ENCODE data around the gene RNGTT. TPM values are rescaled to one million over a fixed set of nuclear protein-coding genes. Genes with fewer than 3 reads are reported as not detected.

RNGTT gene
- polyA plus RNA-seq, 1 donor (not counting 4 experiments of a cell fraction or from before 2014, with no cell fraction given), result 9.7 TPM

- H3K9me1 ChIP-seq (ENCODE audit: control insufficient read depth, extremely low read depth, insufficient read depth, low read length), result no peaks in the 10 kb centered on the region
Measured at GRCh38 chr6:88852000-88852399, 111.4 kb downstream of the RNGTT start.

DNA sequence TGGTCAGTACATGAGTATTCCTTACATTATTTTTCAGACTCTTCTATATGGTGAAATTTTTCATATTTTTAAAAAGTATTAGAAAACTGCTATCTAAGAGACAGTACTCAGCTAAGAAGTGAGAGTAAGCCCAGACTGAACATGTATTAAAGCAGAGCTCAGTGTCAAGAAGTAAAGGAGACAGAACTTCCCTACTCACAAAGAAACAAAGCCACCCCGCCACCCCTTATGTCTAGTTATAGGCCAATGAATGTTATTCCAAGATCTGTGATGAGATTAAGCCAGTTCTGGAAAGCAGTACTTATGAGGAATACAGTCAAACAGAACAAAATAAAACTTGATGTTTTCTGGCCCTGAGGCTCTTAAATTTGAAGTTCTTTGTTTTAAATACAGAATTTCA is 114.5 kb downstream of the RNGTT start:
- no peaks in the 10 kb centered on the region for H3K36me3 ChIP-seq (ENCODE audit: control insufficient read depth in 2 of 2, extremely low read depth in 1 of 2, insufficient read depth in 2 of 2, low read length in 2 of 2)
- no peak overlapping the region for H3K9ac ChIP-seq (ENCODE audit: control insufficient read depth, extremely low read depth, insufficient read depth, low read length)
- no peak overlapping the region for H3K27ac ChIP-seq (ENCODE audit: control insufficient read depth, insufficient read depth, low read length)
- DNase-seq (ENCODE audit: low read depth, low spot score) (no peak), FAIRE-seq (no peak)
- no peak overlapping the region for H3K4me3 ChIP-seq (ENCODE audit: control insufficient read depth in 2 of 3, extremely low read depth in 1 of 3, insufficient read depth in 2 of 3, low read depth in 1 of 3, low read length in 3 of 3)
- H4K20me1 ChIP-seq (ENCODE audit: control insufficient read depth, extremely low read depth, insufficient read depth, low read length), result no peaks in the 10 kb centered on the region
- no peaks in the 10 kb centered on the region for H3K27me3 ChIP-seq (ENCODE audit: control insufficient read depth, extremely low read depth, insufficient read depth, low read length)
- no peaks in the 10 kb centered on the region for H3K9me3 ChIP-seq (ENCODE audit: control insufficient read depth, low read depth, low read length)
- no peaks in the 10 kb centered on the region for H3K9me1 ChIP-seq (ENCODE audit: control insufficient read depth, extremely low read depth, insufficient read depth, low read length)
- H2AFZ ChIP-seq (ENCODE audit: control insufficient read depth, low read length), result no peak overlapping the region
- H3K79me2 ChIP-seq (ENCODE audit: control insufficient read depth, insufficient read depth, low read length), result no peaks in the 10 kb centered on the region
- no peak overlapping the region for H3K4me2 ChIP-seq (ENCODE audit: control insufficient read depth, extremely low read depth, insufficient read depth, low read depth, low read length)
- no peaks in the 10 kb centered on the region for H3K4me1 ChIP-seq (ENCODE audit: control insufficient read depth, extremely low read depth, insufficient read depth, low read length)
- dilution Hi-C loops (cut with MboI; ENCODE audit: extremely low pct_ligation_motif_present, low sequenced_read_pairs), result no loop called here
- TF ChIP-seq CTCF (optimal IDR thresholded peaks at IDR 0.05 in 1 of 3, IDR thresholded peaks at IDR 0.05 in 1 of 3, conservative IDR thresholded peaks at IDR 0.05 in 1 of 3; ENCODE audit: extremely low read depth in 1 of 3, insufficient read depth in 2 of 3, low read length in 3 of 3), result no peak
- TF ChIP-seq EZH2 (IDR thresholded peaks at IDR 0.05; ENCODE audit: low read length), result no peak

More at GRCh38 chr6:88852000-88852399, 111.4 kb downstream of the RNGTT start:
- Histone ChIP-seq H3K9ac (ENCODE audit: control insufficient read depth, extremely low read depth, insufficient read depth, low read length) (no peak overlapping the region), H3K79me2 (ENCODE audit: control insufficient read depth, insufficient read depth, low read length) (no peaks in the 10 kb centered on the region), H4K20me1 (ENCODE audit: control insufficient read depth, extremely low read depth, insufficient read depth, low read length) (no peaks in the 10 kb centered on the region), H2AFZ (ENCODE audit: control insufficient read depth, low read length) (no peak overlapping the region), H3K4me1 (ENCODE audit: control insufficient read depth, extremely low read depth, insufficient read depth, low read length) (no peaks in the 10 kb centered on the region), H3K4me2 (ENCODE audit: control insufficient read depth, extremely low read depth, insufficient read depth, low read depth, low read length) (no peak overlapping the region), H3K9me3 (ENCODE audit: control insufficient read depth, low read depth, low read length) (no peaks in the 10 kb centered on the region), H3K27me3 (ENCODE audit: control insufficient read depth, extremely low read depth, insufficient read depth, low read length) (no peaks in the 10 kb centered on the region), H3K36me3 (ENCODE audit: control insufficient read depth in 2 of 2, extremely low read depth in 1 of 2, insufficient read depth in 2 of 2, low read length in 2 of 2) (no peaks in the 10 kb centered on the region), H3K4me3 (ENCODE audit: control insufficient read depth in 2 of 3, extremely low read depth in 1 of 3, insufficient read depth in 2 of 3, low read depth in 1 of 3, low read length in 3 of 3) (no peak overlapping the region), H3K27ac (ENCODE audit: control insufficient read depth, insufficient read depth, low read length) (no peak overlapping the region)
- no peak for FAIRE-seq
- no peak for DNase-seq (ENCODE audit: low read depth, low spot score)
- TF ChIP-seq EZH2 (IDR thresholded peaks at IDR 0.05; ENCODE audit: low read length) (no peak), CTCF (optimal IDR thresholded peaks at IDR 0.05 in 1 of 3, IDR thresholded peaks at IDR 0.05 in 1 of 3, conservative IDR thresholded peaks at IDR 0.05 in 1 of 3; ENCODE audit: extremely low read depth in 1 of 3, insufficient read depth in 2 of 3, low read length in 3 of 3) (no peak)
- dilution Hi-C loops (cut with MboI; ENCODE audit: extremely low pct_ligation_motif_present, low sequenced_read_pairs), result no loop called here
